Stimulated activated CD8-positive, alpha-beta memory T cell treated with anti-CD3 and anti-CD28 coated beads, Interleukin-7, amount 100 ng/mL, for 48 hours (primary cell): ENCODE results near the gene SPRED2.

ENCODE experiments used
- DNase-seq, 2 donors: peaks; one replicate each; pipeline ENCODE4 v3.0.0-alpha.2; 2020; ENCODE audit warnings: low read depth in 1 of 2; ENCODE audit errors: extremely low read depth in 1 of 2

The SPRED2 gene

GRCh38 chr2:65369980-65370379, 62.4 kb downstream of the SPRED2 start:
- no peak for DNase-seq

GRCh38 chr2:65369574-65369973, 62.8 kb downstream of the SPRED2 start:
- DNase-seq: no peak

DNA sequence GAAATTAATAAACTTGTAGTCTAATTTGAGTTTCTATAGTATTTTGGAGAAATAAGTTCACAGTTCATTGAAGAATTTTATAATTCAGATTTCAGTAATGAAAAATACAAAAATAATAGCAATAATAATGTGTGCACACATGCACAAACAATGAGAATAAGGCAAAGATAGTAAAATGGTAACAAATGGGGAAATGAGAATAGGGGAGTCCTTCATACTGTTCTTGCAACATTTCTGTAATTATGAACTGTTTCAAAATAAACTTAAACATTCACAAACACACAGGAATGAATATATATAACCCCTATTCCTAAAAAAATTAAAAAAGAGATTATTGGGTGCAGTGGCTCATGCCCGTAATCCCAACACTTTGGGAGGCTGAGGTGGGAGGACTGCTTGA, 63.9 kb downstream of the SPRED2 start:
- no peak for DNase-seq

- DNase-seq: no peak
These were observed 64.9 kb downstream of the SPRED2 start for GRCh38 chr2:65367524-65367923.

GRCh38 chr2:65366595-65367125, 65.7 kb downstream of the SPRED2 start:
- peak in 1 of 2 donors; percentile 27 for DNase-seq

DNA sequence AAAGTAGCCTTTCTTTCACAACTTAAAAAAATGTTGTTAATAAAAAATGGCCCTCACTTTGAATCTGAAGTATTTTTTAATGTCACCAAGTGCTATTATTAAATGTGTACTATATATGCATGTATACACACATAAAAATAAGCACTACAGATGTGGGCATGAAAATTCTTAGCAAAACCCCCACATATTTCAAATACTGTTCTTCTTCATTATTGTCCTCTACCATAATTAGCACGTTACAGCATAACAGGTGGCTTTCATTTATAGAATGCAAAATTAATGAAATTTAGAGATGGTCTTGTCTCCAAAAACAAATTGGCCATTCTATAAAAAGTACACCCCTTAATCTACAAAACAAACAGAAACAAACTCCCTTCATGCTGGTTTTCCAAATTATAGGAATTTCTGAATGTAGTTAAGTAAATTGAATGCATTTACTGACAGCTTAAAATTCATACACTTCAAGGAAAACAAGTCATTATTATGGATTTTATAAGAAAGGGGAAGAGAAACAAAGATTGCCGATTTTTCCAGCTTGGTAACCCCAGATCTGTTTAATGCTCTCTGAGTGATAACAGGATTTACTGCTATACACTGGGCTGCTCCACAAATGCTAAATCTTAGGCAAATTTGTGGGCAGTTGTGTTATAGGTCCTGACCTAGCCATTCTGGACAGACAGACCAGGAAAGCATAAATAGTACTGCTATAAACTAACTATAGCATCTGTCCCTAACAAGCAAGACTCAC, 67.2 kb downstream of the SPRED2 start:
- DNase-seq: no peak

- no peak for DNase-seq
These were observed 68.3 kb downstream of the SPRED2 start for GRCh38 chr2:65363879-65364666.

GRCh38 chr2:65361623-65362022, 70.8 kb downstream of the SPRED2 start:
- DNase-seq: no peak

DNA sequence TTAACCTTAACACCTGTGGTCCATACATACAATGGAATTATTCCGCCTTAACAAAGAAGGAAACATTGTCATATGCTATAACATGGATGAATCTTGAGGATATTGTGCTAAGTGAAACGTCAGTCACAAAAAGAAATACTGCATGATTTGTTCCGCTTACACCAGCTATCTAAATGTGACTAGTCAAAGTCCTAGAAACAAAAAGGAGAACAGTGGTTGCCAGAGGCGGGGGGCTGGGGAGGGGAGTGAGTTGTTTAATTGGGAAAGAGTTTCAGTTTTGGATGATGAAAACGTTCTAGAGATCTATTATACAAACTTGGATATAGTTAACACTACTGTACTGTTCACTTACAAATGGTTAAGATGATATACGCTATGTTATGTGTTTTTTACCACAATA, 72.0 kb downstream of the SPRED2 start:
- no peak for DNase-seq

GRCh38 chr2:65358678-65359400, 73.6 kb downstream of the SPRED2 start:
- no peak for DNase-seq

GRCh38 chr2:65357959-65358294, 74.5 kb downstream of the SPRED2 start:
- no peak for DNase-seq

GRCh38 chr2:65357095-65357958, 75.1 kb downstream of the SPRED2 start:
- peak in 1 of 2 donors; percentile 20 for DNase-seq

- no peak for DNase-seq
These were observed 77.1 kb downstream of the SPRED2 start for GRCh38 chr2:65355186-65355831.

GRCh38 chr2:65354773-65355172, 77.6 kb downstream of the SPRED2 start:
- DNase-seq: no peak

DNA sequence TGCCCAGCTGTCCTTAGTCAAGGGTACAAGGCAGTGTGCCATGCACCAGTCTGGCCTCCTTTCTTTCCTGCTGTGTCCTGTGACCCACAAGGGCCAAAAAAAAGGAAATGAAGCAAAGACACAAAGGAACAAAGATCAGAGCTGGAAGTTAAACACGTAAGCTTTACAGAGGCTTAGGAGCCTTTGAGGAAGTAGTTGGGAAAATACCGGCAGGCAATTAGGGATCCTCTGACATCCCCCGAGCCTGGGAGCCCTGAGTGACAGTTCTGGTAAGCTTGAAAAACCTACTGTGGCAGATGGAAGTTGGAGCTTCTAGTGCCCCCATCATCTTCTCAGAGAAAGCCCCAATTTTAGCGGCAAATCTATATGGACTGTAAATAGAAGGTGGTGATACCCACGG, 78.5 kb downstream of the SPRED2 start:
- no peak for DNase-seq

GRCh38 chr2:65353046-65353445, 79.4 kb downstream of the SPRED2 start:
- DNase-seq: no peak

GRCh38 chr2:65351948-65352595, 80.3 kb downstream of the SPRED2 start:
- DNase-seq: no peak

- DNase-seq: no peak
These were observed 81.0 kb downstream of the SPRED2 start for GRCh38 chr2:65351234-65351947.

GRCh38 chr2:65350651-65351056, 81.7 kb downstream of the SPRED2 start:
- no peak for DNase-seq
